ENCODE data around the gene TNFRSF6B.

The TNFRSF6B gene

GRCh38 chr20:63672666-63673065, 23.8 kb upstream of the TNFRSF6B start:
- TF ChIP-seq CTCF (conservative IDR thresholded peaks at IDR 0.05; ENCODE audit: low read depth, low read length), result no peak
- no peak for DNase-seq (ENCODE audit: low read depth)
- H3K4me3 ChIP-seq (ENCODE audit: low read depth, low read length), result no peak overlapping the region

- TF ChIP-seq CTCF (conservative IDR thresholded peaks at IDR 0.05; ENCODE audit: low read depth, low read length), result no peak
- no peak overlapping the region for H3K4me3 ChIP-seq (ENCODE audit: low read depth, low read length)
- no peak for DNase-seq (ENCODE audit: low read depth)
These were observed 22.5 kb upstream of the TNFRSF6B start for GRCh38 chr20:63673951-63674350.

GRCh38 chr20:63675681-63676368, 20.6 kb upstream of the TNFRSF6B start:
- no peak for TF ChIP-seq CTCF (conservative IDR thresholded peaks at IDR 0.05; ENCODE audit: low read depth, low read length)
- H3K4me3 ChIP-seq (ENCODE audit: low read depth, low read length), result no peak overlapping the region
- DNase-seq (ENCODE audit: low read depth), result no peak

- TF ChIP-seq CTCF (conservative IDR thresholded peaks at IDR 0.05; ENCODE audit: low read depth, low read length), result no peak
- no peak for DNase-seq (ENCODE audit: low read depth)
- H3K4me3 ChIP-seq (ENCODE audit: low read depth, low read length), result no peak overlapping the region
These were observed 18.4 kb upstream of the TNFRSF6B start for GRCh38 chr20:63678071-63678470.

- H3K4me3 ChIP-seq (ENCODE audit: low read depth, low read length), result no peak overlapping the region
- DNase-seq (ENCODE audit: low read depth), result no peak
- TF ChIP-seq CTCF (conservative IDR thresholded peaks at IDR 0.05; ENCODE audit: low read depth, low read length), result no peak
These were observed 17.6 kb upstream of the TNFRSF6B start for GRCh38 chr20:63678667-63679465.

GRCh38 chr20:63679799-63680305, 16.6 kb upstream of the TNFRSF6B start:
- no peak overlapping the region for H3K4me3 ChIP-seq (ENCODE audit: low read depth, low read length)
- no peak for TF ChIP-seq CTCF (conservative IDR thresholded peaks at IDR 0.05; ENCODE audit: low read depth, low read length)
- no peak for DNase-seq (ENCODE audit: low read depth)

Data from choroid plexus epithelial cell (primary cell).